ENCODE measurements around the gene AK5.
"Not testable (repeated sequence)": the region's sequence is repeated elsewhere in the genome, so short reads cannot be mapped to it uniquely, and the experiment has no call there.

The AK5 gene

DNA sequence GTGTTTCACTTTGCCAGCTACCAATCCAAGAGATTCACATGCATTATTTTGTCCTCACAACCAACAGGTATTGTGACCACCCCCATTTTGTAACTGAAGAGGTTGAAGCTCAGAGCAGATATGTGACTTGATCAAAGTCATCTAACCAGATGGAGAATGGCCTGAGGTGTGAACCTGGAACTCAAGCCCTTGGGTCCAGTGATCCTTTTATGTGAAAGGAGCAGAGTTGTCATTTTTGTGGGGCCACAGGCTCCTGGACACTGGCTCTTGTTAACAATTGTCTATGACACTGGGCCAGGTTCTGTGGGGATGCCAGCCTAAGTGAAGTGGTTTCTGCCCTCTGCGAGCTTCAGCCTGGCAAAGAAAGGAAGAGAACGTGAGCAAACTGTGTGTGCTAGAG is 228.1 kb downstream of the AK5 start:
- no peak for DNase-seq (ENCODE audit: low read depth)
- TF ChIP-seq, protein P1, sequence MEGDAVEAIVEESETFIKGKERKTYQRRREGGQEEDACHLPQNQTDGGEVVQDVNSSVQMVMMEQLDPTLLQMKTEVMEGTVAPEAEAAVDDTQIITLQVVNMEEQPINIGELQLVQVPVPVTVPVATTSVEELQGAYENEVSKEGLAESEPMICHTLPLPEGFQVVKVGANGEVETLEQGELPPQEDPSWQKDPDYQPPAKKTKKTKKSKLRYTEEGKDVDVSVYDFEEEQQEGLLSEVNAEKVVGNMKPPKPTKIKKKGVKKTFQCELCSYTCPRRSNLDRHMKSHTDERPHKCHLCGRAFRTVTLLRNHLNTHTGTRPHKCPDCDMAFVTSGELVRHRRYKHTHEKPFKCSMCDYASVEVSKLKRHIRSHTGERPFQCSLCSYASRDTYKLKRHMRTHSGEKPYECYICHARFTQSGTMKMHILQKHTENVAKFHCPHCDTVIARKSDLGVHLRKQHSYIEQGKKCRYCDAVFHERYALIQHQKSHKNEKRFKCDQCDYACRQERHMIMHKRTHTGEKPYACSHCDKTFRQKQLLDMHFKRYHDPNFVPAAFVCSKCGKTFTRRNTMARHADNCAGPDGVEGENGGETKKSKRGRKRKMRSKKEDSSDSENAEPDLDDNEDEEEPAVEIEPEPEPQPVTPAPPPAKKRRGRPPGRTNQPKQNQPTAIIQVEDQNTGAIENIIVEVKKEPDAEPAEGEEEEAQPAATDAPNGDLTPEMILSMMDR (IDR thresholded peaks at IDR 0.05; ENCODE audit: insufficient read depth, low read depth, low read length, missing control alignments) = no peak
- no peak overlapping the region for H3K4me3 ChIP-seq (ENCODE audit: low read depth, low read length)

DNA sequence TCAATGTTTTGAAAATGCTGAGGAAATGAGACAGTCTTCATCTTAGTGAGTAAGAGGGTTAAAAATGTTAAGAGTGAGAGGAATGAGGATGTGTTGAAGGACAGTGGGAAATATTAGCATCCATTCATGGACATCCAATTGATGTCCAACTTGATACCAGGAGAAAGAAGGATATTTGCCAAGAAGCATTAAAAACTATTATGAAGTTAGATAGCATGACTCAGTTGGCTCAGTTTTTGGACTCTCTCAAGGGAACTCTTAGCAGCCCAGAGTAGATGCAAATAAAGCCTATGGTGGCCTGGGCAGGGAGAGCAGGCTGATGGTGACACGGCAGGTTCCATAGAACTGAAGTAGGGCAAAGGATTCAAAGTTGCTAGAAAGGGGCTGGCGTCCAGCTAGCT is 229.6 kb downstream of the AK5 start:
- TF ChIP-seq, protein P1 (IDR thresholded peaks at IDR 0.05; ENCODE audit: insufficient read depth, low read depth, low read length, missing control alignments) = no peak
- DNase-seq (ENCODE audit: low read depth) = no peak
- H3K4me3 ChIP-seq (ENCODE audit: low read depth, low read length) = no peak overlapping the region

DNA sequence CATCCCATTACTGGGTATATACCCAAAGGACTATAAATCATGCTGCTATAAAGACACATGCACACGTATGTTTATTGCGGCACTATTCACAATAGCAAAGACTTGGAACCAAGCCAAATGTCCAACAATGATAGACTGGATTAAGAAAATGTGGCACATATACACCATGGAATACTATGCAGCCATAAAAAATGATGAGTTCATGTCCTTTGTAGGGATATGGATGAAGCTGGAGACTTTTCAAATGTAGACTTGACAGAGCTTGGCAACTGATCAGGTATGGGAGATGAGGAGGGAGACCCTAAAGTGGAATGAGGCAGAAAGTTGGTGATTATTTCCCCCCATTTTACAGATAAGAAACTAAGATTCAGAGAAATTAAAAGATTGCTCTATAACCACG is 230.8 kb downstream of the AK5 start:
- DNase-seq (ENCODE audit: low read depth); H3K4me3 ChIP-seq (ENCODE audit: low read depth, low read length): not testable (repeated sequence)

DNA sequence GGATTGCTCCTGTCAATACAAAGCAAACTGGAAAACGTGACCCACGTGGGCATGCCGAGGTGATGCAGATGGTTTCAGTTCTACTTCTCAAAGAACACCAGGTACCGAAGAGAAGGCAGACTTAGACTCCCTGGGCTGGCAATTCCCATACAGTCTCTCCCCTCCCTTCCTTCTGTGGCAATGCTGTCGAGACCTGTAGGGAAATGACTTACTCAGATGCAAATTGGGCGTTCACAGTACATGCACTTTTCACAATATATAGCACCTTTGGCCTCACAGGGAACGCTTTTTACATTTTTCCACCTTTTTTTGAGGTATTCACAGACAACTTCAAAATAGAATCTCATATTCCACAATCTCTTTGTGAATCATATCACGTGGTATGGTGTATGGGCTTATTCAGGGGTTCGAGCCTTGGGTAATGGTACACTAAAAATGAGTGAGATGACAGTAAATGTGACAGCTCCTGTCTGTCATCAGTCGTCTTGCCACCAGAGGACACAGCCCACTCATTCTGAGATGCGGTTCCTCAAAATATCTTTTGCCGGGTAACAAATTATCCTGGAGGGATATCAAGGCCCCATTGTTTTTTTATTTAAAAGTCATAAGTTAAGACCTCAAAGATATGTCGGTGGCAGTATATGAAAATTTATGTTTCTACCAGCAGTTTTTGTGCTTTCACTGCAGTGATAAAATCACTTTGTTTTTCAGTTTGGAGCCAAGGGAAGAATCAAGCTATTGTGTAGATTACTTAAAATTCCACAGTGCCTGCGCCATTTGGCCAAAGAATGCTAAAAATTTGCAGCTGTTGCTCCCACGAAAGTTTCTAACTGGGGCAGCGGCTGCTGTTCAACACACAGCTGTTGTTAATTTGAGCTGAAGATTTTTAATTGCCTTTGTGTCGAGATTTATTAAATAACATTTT is 232.3 kb downstream of the AK5 start:
- no peak overlapping the region for H3K4me3 ChIP-seq (ENCODE audit: low read depth, low read length)
- TF ChIP-seq, protein P1 (IDR thresholded peaks at IDR 0.05; ENCODE audit: insufficient read depth, low read depth, low read length, missing control alignments) = no peak
- no peak for DNase-seq (ENCODE audit: low read depth)

DNA sequence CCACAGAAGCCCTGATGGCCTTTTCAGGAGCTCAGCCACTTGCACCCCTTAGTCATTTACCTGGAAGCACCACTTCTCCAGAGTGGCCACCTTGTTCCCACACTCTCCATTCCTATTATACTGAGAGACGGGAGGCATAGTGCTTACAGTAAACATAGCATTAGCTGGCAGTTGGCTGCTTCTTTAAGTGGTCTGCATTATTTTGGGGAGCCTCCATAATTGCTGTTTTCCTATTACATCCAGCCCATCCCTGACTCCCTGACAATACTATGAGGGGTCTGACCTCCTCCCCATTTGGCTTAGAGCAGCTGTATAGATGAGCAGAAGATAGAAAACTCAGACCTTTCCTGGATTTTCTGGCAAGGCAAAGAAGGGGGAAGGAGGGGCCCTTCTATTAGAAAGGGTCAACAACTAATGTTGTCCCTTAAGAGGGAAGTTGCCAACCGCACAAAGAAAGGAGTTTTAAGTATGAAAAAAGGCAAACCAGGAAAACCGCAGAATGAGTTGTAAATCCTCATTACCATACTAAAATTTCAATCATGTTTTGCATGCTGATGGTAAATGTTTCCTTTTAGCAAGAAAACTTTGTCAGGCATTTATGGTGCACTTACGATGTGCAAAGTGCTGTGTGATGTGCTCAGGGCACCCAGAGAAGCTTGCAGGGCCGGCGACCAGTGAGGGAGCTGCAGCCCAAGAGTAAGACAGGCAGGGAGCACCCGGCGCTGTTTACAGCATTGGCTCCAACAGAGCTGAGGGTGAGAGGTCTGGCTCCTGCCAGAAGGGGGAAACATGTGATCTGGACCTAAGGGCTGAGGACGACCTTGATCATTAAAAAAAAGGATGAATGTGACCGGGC is 233.3 kb downstream of the AK5 start:
- DNase-seq (ENCODE audit: low read depth) = no peak
- TF ChIP-seq, protein P1 (IDR thresholded peaks at IDR 0.05; ENCODE audit: insufficient read depth, low read depth, low read length, missing control alignments) = no peak
- H3K4me3 ChIP-seq (ENCODE audit: low read depth, low read length) = no peak overlapping the region

DNA sequence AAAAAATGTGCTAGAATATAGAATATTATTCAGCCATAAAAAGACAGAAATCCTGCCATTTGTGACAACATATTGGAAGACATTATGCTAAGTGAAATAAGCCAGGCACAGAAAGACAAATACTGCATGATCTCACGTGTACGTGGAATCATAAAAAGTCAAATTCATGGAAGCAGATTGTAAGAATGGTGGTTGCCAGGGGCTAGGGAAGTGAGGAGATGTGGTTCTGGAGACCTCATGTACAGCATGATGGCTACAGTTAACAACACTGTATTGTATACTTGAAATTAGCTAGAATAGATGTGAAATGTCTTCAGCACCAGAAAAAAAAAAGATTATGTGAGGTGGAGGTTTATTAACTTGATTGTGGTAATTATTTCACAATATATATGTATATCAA is 234.3 kb downstream of the AK5 start:
- TF ChIP-seq, protein P1 (IDR thresholded peaks at IDR 0.05; ENCODE audit: insufficient read depth, low read depth, low read length, missing control alignments) = no peak
- no peak for DNase-seq (ENCODE audit: low read depth)
- no peak overlapping the region for H3K4me3 ChIP-seq (ENCODE audit: low read depth, low read length)

DNA sequence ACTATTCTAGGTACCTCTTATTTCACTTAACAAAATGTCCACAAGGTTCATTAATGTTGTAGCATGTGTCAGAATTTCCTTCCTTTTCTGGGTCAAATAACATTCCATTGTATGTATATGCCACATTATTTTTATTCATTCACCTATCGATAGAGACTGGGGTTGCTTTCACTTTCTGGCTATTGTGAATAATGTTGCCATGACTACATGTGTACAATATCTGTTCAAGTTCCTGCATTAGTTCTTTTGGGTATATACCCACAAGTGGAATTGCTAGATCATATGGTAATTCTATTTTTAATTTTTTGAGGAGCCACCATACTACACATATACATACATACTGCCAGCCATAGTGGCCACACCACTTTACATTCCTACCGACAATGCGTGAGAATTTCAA is 242.2 kb downstream of the AK5 start:
- TF ChIP-seq, protein P1 (IDR thresholded peaks at IDR 0.05; ENCODE audit: insufficient read depth, low read depth, low read length, missing control alignments) = no peak
- no peak overlapping the region for H3K4me3 ChIP-seq (ENCODE audit: low read depth, low read length)
- DNase-seq (ENCODE audit: low read depth) = no peak

DNA sequence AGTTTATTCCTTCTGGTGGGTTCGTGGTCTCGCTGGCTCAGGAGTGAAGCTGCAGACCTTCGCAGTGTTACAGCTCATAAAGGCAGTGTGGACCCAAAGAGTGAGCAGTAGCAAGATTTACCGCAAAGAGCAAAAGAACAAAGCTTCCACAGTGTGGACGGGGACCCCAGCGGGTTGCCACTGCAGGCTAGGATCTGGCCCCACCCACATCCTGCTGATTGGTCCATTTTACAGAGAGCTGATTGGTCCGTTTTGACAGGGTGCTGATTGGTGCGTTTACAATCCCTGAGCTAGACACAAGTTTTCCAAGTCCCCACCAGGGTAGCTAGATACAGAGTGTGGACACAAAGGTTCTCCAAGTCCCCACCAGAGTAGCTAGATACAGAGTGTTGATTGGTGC is 249.3 kb downstream of the AK5 start:
- not testable (repeated sequence) for DNase-seq (ENCODE audit: low read depth); H3K4me3 ChIP-seq (ENCODE audit: low read depth, low read length)

DNA sequence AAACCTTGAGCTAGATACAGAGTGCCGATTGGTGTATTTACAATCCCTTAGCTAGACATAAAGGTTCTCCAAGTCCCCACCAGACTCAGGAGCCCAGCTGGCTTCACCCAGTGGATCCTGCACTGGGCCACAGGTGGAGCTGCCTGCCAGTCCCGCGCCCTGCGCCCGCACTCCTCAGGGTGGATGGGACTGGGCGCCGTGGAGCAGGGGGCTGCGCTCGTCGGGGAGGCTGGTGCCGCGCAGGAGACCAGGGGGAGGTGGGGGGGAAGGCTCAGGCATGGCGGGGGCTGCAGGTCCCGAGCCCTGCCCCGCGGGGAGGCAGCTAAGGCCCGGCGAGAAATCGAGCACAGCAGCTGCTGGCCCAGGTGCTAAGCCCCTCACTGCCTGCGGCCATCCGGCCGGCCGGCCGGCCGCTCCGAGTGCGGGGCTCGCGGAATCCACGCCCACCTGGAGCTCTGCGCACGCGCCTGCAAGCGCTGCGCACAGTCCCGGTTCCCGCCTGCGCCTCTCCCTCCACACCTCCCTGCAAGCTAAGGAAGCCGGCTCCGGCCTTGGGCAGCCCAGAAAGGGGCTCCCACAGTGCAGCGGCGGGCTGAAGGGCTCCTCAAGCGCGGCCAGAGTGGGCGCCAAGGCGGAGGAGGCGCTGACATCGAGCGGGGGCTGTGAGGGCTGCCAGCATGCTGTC is 249.9 kb downstream of the AK5 start:
- not testable (repeated sequence) for DNase-seq (ENCODE audit: low read depth); H3K4me3 ChIP-seq (ENCODE audit: low read depth, low read length)

Data from GM12865 (cell line).